22Rv1 (cell line): Measurements from ENCODE around the gene PREX1.

Experiments
- H3K27ac ChIP-seq: fragments of 450-650 bp; 2 replicates; pipeline ENCODE4 v1.5.1; 2017
- ZFX ChIP-seq: fragments of 450-650 bp; IDR thresholded peaks from 2 replicates; pipeline ENCODE4 v1.6.1; 2017; ENCODE audit warnings: antibody characterized with exemption, borderline replicate concordance
- TF ChIP-seq, protein P1 (sequence below): fragments of 450-650 bp; IDR thresholded peaks from 2 replicates; pipeline ENCODE4 v1.5.1; 2017; ENCODE audit warnings: mild to moderate bottlenecking

The PREX1 gene

DNA sequence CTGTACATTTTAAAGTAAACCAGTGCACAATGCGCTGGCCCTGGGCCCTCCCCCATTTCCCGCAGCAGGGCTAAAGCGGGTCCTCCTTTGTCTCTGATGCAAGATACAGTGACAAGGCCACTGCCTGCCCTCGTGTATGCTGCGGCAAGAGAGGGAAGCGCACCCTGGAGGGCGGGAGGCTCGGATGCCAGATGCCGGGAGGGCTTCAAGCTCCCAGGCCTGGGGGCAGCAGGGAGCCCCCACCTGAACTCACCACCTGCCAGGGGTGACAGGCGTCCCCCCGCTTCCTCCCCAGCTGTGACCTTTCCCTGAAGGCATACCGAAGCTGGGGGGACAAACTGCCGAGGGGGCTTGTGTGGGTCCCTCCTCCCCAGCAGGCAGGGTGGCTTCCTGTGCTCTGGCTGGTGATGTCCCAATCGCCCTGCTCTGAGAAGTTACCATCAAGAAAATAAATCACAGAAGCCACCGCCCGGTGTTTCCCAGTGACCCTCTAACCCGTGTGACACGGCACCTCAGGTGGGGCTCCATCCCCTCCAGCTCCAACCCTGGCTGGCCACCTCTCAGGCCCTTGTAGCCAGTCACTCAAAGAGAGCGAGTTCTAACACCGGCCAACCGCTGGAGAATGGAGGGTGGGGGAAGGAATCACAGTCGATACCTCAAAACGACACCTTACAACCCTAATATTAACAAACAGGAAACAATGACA, 203.3 kb downstream of the PREX1 start:
- H3K27ac ChIP-seq: no peak overlapping the region
- TF ChIP-seq, protein P1, sequence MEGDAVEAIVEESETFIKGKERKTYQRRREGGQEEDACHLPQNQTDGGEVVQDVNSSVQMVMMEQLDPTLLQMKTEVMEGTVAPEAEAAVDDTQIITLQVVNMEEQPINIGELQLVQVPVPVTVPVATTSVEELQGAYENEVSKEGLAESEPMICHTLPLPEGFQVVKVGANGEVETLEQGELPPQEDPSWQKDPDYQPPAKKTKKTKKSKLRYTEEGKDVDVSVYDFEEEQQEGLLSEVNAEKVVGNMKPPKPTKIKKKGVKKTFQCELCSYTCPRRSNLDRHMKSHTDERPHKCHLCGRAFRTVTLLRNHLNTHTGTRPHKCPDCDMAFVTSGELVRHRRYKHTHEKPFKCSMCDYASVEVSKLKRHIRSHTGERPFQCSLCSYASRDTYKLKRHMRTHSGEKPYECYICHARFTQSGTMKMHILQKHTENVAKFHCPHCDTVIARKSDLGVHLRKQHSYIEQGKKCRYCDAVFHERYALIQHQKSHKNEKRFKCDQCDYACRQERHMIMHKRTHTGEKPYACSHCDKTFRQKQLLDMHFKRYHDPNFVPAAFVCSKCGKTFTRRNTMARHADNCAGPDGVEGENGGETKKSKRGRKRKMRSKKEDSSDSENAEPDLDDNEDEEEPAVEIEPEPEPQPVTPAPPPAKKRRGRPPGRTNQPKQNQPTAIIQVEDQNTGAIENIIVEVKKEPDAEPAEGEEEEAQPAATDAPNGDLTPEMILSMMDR: no peak
- TF ChIP-seq ZFX: no peak

DNA sequence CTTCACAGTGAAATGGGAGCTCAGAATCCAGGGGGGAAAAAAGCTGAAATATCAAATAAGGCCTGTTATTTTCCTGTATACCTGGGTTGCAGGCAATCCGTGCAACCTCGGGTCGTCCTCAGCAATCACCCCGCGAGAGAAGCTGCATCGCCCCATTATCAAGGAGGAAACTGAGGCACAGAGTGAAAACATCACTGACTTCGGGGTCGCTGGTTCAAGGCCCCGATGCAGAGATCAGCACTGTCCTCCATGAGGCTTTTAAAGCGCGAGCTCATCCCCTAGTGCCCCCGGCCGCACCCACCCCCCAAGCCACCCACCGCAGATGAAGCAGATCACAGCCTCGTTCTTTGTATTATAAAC, 203.9 kb downstream of the PREX1 start:
- TF ChIP-seq, protein P1: no peak
- no peak for TF ChIP-seq ZFX
- no peak overlapping the region for H3K27ac ChIP-seq

DNA sequence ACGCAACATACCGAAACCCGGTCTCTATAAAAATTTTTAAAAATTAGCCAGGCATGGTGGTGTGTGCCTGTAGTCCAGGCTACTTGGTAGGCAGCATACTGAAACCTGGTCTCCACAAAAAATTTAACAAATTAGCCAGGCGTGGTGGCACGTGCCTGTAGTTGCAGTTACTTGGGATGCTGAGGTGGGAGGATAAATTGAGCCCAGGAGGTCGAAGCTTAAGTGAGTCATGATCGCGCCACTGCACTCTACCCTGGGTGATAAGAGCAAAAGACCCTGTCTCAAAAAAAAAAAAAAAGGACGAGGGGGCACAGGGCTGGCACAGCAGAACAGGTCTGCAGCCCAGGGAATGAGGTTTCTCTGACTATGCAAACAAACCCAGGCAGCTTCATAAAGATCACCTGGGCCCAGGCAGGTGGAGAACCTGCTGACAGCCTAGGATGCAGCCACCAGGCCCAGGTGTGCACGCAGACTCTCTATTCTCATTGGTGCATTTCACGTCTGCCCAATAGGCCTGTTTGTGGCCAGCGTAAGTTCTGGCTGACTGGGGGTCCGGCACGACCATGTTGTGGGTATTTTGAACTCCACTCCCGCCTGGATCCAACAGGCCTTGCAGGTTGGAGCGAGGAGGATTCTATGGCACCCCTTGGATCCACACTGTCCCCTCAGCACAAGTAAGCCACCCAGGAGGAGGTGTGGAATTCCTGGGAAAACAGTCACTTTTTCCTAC, 204.5 kb downstream of the PREX1 start:
- H3K27ac ChIP-seq: no peak overlapping the region
- TF ChIP-seq, protein P1: no peak
- no peak for TF ChIP-seq ZFX

DNA sequence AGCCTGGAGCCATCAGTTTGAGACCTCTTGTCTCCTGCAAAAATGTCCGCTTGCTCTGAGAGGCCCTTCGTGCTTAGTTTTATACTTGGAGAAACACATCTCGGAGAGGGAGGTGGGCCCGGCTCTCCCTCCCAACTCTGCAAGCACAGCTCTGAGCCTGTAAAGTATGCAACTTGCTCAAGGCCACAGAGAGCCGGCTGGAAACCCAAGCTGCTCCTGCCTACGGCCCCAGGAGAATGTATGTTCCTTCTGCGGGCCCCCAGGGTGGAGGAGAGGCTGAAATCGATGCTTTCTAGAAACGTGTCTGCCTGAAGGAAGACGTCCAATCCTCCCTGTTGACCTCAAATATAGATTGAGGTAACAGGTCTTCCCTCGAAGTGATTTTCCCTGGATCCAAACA, 205.4 kb downstream of the PREX1 start:
- TF ChIP-seq ZFX: no peak
- TF ChIP-seq, protein P1: no peak
- no peak overlapping the region for H3K27ac ChIP-seq

DNA sequence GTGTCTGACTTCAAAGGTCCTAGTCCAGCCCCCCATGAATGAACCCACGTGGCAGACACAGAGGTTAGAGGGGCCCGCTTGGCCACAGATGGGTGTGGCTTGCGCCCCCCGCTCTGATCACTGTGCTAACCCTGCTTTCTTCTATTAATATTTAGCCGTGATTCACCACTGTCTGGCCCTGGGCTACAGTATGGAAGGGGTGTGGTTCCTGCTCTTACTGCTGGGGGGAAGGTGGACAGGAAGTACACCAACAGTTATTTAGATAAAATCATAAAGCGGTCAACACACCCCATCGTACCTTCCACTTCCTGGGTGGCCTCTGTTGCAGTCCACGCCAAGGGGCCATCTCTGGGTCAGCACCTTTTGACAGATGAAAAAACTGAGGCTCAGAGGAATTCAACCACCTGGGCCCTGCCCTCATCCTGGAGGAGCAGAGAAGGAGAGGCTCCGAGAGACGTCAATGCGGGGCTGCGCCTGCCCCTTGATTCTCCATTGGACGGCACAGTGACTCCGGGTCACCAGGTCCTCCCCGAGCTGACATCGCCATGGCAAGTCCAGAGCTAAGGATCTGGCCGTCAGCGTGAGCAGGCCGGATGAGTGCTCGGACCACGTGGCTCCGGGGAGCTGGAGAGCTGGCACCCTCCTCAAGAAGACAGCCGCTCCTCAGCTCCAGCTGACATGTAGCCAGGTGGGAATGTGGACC, 206.3 kb downstream of the PREX1 start:
- H3K27ac ChIP-seq: no peak overlapping the region

DNA sequence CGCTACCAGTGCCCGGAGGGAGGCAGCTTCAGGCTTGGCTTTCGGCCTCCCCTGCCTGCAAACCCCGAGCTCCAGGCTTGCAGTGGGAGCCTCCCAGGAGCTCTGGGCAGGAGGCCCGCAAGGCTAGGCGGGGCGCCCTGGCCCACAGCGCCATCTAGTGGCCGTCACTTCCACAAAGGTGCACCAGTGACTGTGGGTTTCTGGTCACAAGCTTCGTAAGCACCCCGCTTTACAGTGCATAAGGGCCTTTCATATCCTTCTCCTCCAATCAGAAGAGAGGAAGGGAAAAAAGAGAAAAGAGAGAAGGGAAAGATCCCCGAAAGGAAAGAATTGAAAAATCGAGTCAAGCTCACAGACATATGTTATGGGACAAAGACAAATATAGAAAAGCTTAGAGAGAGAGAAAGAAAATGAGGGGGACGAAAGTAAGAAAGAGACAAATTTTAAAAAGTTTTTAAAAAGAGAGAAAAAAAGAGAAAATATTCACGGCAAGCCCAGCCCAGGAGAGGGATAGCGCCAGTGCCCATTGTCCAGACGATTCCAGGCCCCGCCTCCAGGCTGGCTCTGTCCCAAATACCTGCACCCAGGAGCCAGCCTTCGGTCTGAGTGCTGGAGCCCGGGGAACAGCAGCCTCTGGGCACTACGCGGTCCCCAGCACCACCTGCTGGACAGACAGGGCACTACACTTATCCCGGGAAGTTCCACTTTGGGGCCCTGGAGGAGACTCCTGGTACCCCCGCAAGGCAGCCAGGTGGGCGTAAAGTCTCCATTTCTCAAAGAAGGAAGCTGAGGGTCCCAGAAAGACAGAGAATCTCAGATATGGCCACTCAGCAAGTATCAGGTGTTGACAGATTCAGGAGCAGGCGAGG, 207.1 kb downstream of the PREX1 start:
- no peak for TF ChIP-seq ZFX
- TF ChIP-seq, protein P1: peak; percentile 90
- no peak overlapping the region for H3K27ac ChIP-seq

More for the DNA sequence above, 206.3 kb downstream of the PREX1 start:
- TF ChIP-seq ZFX: no peak
- TF ChIP-seq, protein P1: no peak
